Astrocyte (in vitro differentiated cells and primary cell): ENCODE results near the gene NTN4. TPM values are rescaled to one million over a fixed set of nuclear protein-coding genes. Genes with fewer than 3 reads are reported as not detected.

Experiments used
- DNase-seq: peaks from one replicate; pipeline ENCODE4 v3.0.0-alpha.2; 2010; ENCODE audit warnings: low read depth
- FAIRE-seq: peaks from 2 replicates; lab custom pipeline; 2011; peaks lifted over from hg19 to GRCh38; lab: Jason Lieb, UNC
- H2AFZ ChIP-seq: 2 replicates; pipeline ENCODE4 v1.6.0; 2012; ENCODE audit warnings: low read depth, low read length, inconsistent platforms
- H3K27ac ChIP-seq: 2 replicates; pipeline ENCODE4 v1.5.1; 2011; ENCODE audit warnings: low read depth, low read length, inconsistent platforms
- H3K27me3 ChIP-seq: 2 replicates; pipeline ENCODE4 v1.6.0; 2011; ENCODE audit warnings: low read length, inconsistent platforms; ENCODE audit not compliant: insufficient read depth
- H3K36me3 ChIP-seq: 2 replicates; pipeline ENCODE4 v1.5.1; 2011; ENCODE audit warnings: low read length, inconsistent platforms; ENCODE audit not compliant: insufficient read depth
- H3K4me1 ChIP-seq: 2 replicates; pipeline ENCODE4 v1.5.1; 2011; ENCODE audit warnings: low read length, inconsistent platforms; ENCODE audit not compliant: insufficient read depth
- H3K4me2 ChIP-seq: 2 replicates; pipeline ENCODE4 v1.6.0; 2012; ENCODE audit warnings: low read length, inconsistent platforms
- H3K4me3 ChIP-seq: 2 replicates; pipeline ENCODE4 v1.5.1; 2011; ENCODE audit warnings: low read depth, mild to moderate bottlenecking, low read length, inconsistent platforms; ENCODE audit not compliant: insufficient read depth
- H3K79me2 ChIP-seq: 2 replicates; pipeline ENCODE4 v1.6.0; 2012; ENCODE audit warnings: mild to moderate bottlenecking, low read length, inconsistent platforms; ENCODE audit not compliant: insufficient read depth
- H3K9ac ChIP-seq: 2 replicates; pipeline ENCODE4 v1.6.0; 2012; ENCODE audit warnings: mild to moderate bottlenecking, low read length, inconsistent platforms
- H3K9me3 ChIP-seq: 2 replicates; pipeline ENCODE4 v1.5.1; 2012; ENCODE audit warnings: low read depth, mild to moderate bottlenecking, low read length, inconsistent platforms; ENCODE audit not compliant: insufficient read depth
- H4K20me1 ChIP-seq: 2 replicates; pipeline ENCODE4 v1.6.0; 2012; ENCODE audit warnings: low read length, inconsistent platforms; ENCODE audit not compliant: insufficient read depth
- H3K27ac Mint-ChIP-seq: one replicate; pipeline ENCODE4 v1.8.0; 2021; ENCODE audit warnings: mild to moderate bottlenecking, mixed read lengths; ENCODE audit not compliant: unreplicated experiment
- H3K27me3 Mint-ChIP-seq: one replicate; pipeline ENCODE4 v1.8.0; 2021; ENCODE audit warnings: low read depth, mixed read lengths; ENCODE audit not compliant: unreplicated experiment
- H3K36me3 Mint-ChIP-seq: one replicate; pipeline ENCODE4 v1.8.0; 2021; ENCODE audit warnings: low read depth, mixed read lengths; ENCODE audit not compliant: unreplicated experiment
- H3K4me1 Mint-ChIP-seq: one replicate; pipeline ENCODE4 v1.8.0; 2021; ENCODE audit warnings: low read depth, mixed read lengths; ENCODE audit not compliant: unreplicated experiment
- H3K4me3 Mint-ChIP-seq: one replicate; pipeline ENCODE4 v1.8.0; 2021; ENCODE audit warnings: mild to moderate bottlenecking, moderate library complexity, mixed read lengths; ENCODE audit not compliant: unreplicated experiment
- H3K9me3 Mint-ChIP-seq: one replicate; pipeline ENCODE4 v1.8.0; 2021; ENCODE audit warnings: mild to moderate bottlenecking, mixed read lengths; ENCODE audit not compliant: unreplicated experiment
- CTCF ChIP-seq: IDR thresholded peaks from 2 replicates; pipeline ENCODE4 v1.5.1; 2011; ENCODE audit warnings: low read depth, mild to moderate bottlenecking, inconsistent platforms, low read length, moderate library complexity; ENCODE audit not compliant: insufficient read depth
- EZH2 ChIP-seq: IDR thresholded peaks from 2 replicates; pipeline ENCODE4 v1.6.1; 2012; ENCODE audit warnings: mild to moderate bottlenecking, low read length, inconsistent platforms; ENCODE audit not compliant: insufficient read depth
- total RNA-seq: library from RNA; stranded (reverse); gene quantifications from 2 replicates; pipeline ENCODE4 v1.2.1, GENCODE V29; 2021

NTN4 gene
- total RNA-seq, 1 donor from 2014 or later: 28.9 TPM

GRCh38 chr12:95672166-95672565 lies 118.4 kb downstream of the NTN4 start:
- FAIRE-seq: no peak
- no peak for DNase-seq
- Histone ChIP-seq H4K20me1 (no peaks in the 10 kb centered on the region), H3K27ac (no peak overlapping the region), H3K9me3 (no peaks in the 10 kb centered on the region), H3K4me2 (no peak overlapping the region), H2AFZ (no peak overlapping the region), H3K27me3 (no peaks in the 10 kb centered on the region), H3K4me3 (no peak overlapping the region), H3K4me1 (no peaks in the 10 kb centered on the region), H3K9ac (no peak overlapping the region), H3K79me2 (no peaks in the 10 kb centered on the region), H3K36me3 (no peaks in the 10 kb centered on the region)
- H3K4me1 Mint-ChIP-seq: peaks cover 2% of the 10 kb centered on the region
- H3K27me3 Mint-ChIP-seq: no peaks in the 10 kb centered on the region
- peaks cover 3% of the 10 kb centered on the region for H3K36me3 Mint-ChIP-seq
- TF ChIP-seq CTCF: no peak
- no peak for TF ChIP-seq EZH2
- H3K27ac Mint-ChIP-seq: no peak overlapping the region
- H3K9me3 Mint-ChIP-seq: no peaks in the 10 kb centered on the region
- no peak overlapping the region for H3K4me3 Mint-ChIP-seq

GRCh38 chr12:95671265-95671664 lies 119.3 kb downstream of the NTN4 start:
- H2AFZ ChIP-seq: no peak overlapping the region
- H3K27ac ChIP-seq: no peak overlapping the region
- FAIRE-seq (no peak), DNase-seq (no peak)
- no peaks in the 10 kb centered on the region for H3K79me2 ChIP-seq
- Mint-ChIP-seq H3K27me3 (no peaks in the 10 kb centered on the region), H3K4me1 (peaks cover 2% of the 10 kb centered on the region), H3K36me3 (peaks cover 6% of the 10 kb centered on the region), H3K27ac (no peak overlapping the region), H3K9me3 (peaks cover 1% of the 10 kb centered on the region), H3K4me3 (no peak overlapping the region)
- TF ChIP-seq EZH2 (no peak), CTCF (no peak)
- no peaks in the 10 kb centered on the region for H4K20me1 ChIP-seq
- H3K4me3 ChIP-seq: no peak overlapping the region
- H3K4me2 ChIP-seq: no peak overlapping the region
- H3K4me1 ChIP-seq: no peaks in the 10 kb centered on the region
- H3K36me3 ChIP-seq: no peaks in the 10 kb centered on the region
- no peaks in the 10 kb centered on the region for H3K27me3 ChIP-seq
- no peak overlapping the region for H3K9ac ChIP-seq
- H3K9me3 ChIP-seq: no peaks in the 10 kb centered on the region

GRCh38 chr12:95663525-95663924 lies 127.0 kb downstream of the NTN4 start:
- Histone ChIP-seq H3K36me3 (no peaks in the 10 kb centered on the region), H3K27me3 (no peaks in the 10 kb centered on the region), H3K9ac (no peak overlapping the region), H2AFZ (no peak overlapping the region), H3K4me2 (no peak overlapping the region), H3K4me3 (no peak overlapping the region), H4K20me1 (no peaks in the 10 kb centered on the region), H3K4me1 (no peaks in the 10 kb centered on the region), H3K27ac (no peak overlapping the region), H3K79me2 (no peaks in the 10 kb centered on the region), H3K9me3 (no peaks in the 10 kb centered on the region)
- Mint-ChIP-seq H3K27ac (no peak overlapping the region), H3K27me3 (no peaks in the 10 kb centered on the region), H3K36me3 (peaks cover 3% of the 10 kb centered on the region), H3K4me1 (no peaks in the 10 kb centered on the region), H3K4me3 (no peak overlapping the region), H3K9me3 (peaks cover 1% of the 10 kb centered on the region)
- TF ChIP-seq CTCF: no peak
- no peak for TF ChIP-seq EZH2
- DNase-seq (no peak), FAIRE-seq (no peak)
